Limb (tissue), 2 donors: ENCODE results near the gene TBX10.
"Not testable (repeated sequence)": the region's sequence is repeated elsewhere in the genome, so short reads cannot be mapped to it uniquely, and the experiment has no call there.

Source experiments
- DNase-seq, 2 donors: peaks; one replicate each; pipeline ENCODE4 v3.0.0-alpha.2; 2016; ENCODE audit errors: extremely low spot score in 2 of 2

TBX10 gene

DNA sequence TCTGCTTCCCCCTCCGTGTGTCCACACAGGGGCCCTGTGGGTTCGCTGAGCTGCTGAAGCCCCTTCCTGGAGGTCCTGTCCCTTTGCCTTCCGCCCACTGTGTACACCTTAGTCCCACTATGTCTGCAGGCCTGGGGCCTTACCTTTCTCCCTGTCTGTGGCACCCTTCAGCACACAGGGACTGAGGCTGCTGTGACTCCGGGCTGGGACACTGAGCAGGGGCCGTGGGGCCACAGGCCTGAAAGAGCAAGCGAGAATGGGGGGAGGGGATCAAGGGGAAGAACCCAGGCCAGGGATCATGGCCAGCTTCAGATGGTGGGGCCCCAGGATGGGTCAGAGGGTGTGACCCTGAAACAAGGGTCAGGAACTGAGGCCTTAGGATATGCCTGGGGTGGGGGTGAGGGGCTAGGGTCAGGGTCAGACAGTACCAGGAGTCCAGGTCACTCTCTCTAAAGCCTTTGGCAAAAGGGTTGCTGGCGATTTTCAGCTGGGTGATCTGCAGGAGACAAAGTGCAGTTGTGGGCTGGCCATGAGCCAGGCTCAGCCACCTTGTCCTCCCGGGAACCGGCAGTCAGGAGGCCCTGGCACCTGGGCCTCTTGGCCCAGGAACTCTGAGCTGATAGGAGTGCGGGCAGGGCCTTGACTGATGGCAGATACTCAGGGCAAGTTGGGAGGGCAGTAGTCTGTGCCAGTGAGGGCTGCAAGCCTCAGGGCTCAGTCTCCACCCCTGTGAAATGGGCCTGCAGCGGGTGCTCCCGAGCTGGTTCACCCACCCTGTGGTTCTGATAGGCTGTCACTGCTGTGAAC lies 7.2 kb downstream of the TBX10 start:
- DNase-seq: peak in 1 of 2 donors; percentile 27

DNA sequence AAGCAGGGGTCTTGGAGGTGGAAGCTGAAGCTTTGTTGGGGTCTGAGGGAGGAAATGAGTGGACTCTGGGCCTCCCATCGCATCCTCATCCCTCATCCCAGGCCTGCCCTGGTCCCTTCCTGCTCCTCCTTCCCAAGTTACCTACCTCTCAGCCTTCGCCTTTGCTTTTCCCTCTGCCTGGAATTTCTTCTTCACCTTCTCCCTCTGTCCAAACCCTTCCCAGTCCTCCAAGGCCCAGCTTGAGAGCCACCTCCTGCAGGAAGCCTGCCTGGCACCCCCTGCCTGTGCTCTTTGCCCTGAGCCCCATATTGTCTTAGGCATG lies 7.7 kb downstream of the TBX10 start:
- DNase-seq: no peak

DNA sequence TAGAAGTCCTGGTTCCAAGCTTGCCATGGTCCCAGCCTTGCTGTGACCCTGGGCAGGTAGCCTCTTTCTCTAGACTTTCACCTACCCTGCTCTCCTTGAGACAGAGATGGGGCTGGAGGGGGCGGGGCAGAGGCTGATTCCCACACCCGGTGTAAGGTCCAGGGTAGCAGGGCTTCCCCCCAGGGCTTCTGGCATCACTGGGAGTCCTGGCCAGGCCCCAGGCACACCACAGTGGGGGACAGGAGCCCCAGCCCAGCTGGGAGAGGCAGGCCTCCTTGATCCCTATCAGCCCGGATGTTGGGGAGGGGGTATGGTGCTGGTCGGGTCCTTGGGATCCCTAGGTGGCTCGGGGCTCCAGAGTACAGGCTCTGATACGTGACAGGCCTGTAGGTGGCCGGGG lies 8.2 kb downstream of the TBX10 start:
- peak in 1 of 2 donors; percentile 34 for DNase-seq

DNA sequence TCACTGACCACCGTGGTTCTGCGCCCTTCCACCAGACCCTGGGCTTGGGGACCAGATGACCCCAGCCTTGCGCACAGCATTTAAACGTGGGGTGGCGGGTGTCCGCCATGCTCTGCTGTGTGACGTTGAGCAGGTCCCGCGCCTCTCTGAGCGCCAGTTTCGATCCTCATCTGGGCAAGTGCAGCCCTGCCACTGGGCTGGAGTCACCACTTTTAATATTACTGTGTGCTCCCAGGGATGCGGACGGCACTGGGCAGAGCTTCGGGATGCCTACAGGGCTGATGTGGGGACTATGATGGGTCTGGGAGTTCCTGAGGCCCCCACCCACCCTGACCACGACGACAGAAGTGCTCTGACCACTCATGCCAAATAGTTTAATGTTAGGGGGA lies 8.6 kb downstream of the TBX10 start:
- DNase-seq: no peak

DNA sequence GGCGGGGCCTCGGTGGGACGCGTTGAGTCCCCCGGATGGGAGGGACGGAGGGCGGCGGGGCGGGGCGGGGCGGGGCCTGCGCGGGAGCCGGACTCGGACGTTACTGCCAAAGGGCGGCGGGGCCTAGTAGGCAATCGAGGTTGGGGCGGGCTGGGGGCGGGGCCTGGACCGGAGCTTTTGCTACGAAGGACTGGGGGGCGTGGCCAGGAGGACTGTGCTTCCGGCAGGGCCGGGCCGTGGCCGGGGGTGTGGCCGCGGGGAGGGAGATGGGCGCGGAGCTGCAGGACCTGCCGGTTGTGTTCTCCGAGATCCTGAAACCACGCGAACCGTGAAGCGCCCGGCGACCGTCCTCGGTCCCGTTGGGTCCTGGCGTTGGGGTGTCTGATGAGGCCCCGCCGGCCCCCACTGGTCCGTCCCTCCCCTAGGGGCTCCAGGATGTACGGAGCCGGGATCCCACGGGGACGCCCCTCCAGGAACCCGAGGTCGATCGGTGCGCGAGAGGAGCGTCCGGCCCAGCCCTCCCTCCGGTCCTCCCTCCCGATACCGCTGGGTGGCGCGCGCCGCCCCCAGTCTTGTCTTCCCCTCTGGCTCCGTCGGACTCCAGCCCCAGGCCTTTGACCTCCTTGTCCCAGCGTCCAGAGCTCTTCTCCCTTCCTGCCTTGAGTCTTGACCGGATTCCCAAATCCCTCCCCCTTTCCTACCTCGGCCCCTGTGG lies 9.2 kb downstream of the TBX10 start:
- peak; percentile 99 to 100 for DNase-seq

DNA sequence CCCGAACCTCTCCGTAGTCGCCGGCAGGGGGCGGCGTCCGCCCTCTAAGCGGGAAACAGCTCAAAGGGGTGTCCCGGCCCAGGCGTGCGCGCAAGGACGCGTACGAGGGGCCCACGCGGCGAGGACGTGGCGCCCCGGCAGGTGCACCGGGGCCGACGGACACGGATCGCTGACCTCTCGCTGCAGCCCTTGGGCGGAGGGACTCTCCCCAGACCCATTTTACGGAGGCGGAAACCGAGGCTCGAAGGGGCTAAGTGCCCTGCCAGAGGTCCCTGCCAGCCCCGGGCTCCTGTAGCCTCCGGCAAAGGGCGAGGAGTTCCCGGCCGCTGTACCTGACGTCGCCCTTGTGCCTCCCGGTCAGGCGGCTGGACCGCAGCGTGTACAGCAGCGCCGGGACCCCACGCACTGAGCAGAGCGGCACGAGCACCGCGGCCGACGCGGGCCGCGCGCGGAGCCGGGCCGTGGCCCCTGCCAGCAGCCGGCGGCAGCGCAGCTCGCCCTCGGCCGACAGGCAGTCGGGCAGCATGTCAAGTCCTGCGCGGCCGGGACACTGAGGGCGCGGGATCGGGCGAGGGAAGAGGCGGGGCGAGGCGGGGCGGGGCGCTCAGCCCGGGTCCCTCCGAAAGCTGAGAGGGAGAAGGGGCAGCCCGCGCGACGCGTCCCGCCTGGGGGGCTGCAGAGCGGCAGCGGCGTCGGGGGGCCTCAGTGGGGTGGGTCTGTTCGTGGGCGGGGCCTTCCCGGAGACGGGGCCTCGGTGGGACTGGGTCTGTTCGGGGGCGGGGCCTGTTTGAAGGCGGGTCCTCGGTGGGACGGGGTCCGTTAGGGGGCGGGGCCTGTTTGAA lies 10.0 kb downstream of the TBX10 start, which contains the start of gene NUDT8:
TSS of gene NUDT8 (minus strand) at position 552 of the 842 bp plus-strand sequence. CDS start at position 526, 26 bp downstream.
- peak; percentile 83 for DNase-seq

DNA sequence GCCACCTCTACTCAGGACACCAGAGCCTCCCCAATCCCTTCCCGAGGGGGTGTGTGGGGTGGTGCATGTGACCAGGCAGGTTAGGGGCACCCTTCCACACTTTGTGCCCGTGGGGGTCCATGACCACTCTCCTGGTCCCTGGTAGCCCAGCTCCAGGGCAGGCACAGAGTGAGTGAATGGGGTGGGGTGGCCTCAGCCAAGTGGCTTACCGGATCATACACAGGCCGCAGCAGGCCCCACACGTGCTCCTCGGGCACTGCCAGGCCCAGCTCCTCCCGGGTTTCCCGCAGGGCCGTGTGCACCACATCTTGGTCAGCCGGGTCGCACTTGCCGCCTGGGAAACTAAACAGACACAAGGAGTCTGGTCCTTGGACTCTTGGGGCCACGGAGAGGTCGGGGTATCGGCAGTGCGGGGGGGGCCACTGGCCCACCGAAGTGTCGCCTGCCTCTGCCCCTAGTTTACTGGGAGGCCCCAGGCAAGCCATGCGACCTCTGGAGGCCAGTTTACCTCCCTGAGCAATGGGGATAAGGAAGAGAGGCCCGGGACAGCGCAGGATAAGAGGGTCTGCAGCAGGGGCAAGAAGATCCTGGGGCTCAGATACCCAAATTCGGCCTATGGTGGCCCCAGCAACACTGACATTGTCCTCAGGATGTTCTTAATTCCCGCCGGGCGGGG lies 10.7 kb downstream of the TBX10 start:
- peak in 1 of 2 donors; percentile 49 for DNase-seq

DNA sequence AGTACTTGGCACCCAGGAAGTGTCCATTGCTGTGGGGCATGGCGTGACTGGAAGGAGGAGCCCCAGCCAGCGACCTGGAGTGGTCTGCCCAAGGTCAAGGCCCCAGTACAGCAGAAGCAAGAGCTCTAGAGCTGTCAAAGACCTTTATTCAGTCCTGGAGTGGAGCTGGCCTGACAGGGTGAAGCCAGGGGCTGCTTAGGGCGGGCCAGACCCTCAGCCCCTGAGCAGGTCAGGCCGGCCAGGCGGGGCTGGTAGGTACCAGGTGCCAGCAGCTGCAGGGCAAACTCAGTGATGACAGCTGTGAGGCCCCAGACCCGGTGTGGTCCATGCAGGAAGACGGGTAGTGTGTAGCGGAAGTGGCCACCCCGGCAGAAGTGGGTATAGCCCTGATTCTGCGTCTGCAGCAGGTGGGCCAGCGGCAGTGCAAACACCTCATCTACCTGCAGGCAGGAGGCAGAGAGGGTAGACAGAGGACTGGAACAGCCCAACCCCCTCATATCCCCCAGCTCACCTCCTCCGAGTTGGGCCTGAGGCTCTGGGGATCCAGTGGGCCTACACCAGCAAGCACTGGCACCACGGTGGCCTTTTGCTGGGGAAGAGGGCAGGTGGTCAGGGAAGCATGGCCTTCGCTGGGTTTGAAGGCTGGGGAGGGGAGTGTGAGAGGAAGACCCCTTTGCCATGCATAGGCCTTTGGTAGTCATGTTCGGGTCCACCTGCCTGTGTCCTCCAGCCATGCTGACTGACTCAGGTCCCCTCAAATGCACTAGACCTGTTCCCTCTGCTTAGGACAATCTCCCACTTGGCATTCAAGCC lies 11.5 kb downstream of the TBX10 start:
- DNase-seq: peak in 1 of 2 donors; percentile 31

DNA sequence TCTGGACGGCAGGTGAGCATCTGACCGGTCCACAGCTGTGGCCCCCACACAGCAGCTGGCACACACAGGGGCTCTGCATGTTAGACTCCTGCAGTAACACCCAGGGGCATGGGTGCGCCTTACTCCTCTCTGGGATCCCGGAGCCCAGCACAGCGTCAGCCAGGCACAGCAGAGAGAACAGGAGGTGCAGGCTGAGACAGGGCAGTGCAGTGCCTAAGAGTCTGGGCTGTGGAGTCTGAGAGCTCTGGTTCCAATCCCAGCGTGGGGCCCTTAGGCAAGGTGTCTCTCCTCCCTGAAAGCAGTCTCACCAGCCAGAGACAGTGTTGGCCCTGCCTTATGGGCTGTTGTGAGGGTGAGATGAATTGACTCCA lies 12.1 kb downstream of the TBX10 start:
- no peak for DNase-seq

DNA sequence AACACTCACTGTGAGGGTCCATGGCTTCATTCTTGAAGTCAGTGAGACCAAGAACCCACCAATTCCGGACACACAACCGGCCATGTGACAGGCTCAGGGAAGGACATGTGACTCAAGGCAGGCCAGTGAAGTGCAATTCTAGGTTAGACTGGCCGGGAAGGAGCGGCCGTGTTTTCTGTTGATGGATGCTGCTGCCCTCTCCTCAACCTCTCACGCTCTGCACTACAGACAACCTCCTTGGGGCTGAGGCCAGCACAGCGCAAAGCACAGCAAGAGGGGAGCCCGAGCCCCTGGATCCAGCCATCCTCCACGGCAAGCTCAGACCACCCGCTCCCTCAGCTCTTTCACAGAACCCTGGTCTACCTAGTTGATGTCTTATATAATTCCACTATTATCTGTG lies 12.6 kb downstream of the TBX10 start:
- DNase-seq: no peak

DNA sequence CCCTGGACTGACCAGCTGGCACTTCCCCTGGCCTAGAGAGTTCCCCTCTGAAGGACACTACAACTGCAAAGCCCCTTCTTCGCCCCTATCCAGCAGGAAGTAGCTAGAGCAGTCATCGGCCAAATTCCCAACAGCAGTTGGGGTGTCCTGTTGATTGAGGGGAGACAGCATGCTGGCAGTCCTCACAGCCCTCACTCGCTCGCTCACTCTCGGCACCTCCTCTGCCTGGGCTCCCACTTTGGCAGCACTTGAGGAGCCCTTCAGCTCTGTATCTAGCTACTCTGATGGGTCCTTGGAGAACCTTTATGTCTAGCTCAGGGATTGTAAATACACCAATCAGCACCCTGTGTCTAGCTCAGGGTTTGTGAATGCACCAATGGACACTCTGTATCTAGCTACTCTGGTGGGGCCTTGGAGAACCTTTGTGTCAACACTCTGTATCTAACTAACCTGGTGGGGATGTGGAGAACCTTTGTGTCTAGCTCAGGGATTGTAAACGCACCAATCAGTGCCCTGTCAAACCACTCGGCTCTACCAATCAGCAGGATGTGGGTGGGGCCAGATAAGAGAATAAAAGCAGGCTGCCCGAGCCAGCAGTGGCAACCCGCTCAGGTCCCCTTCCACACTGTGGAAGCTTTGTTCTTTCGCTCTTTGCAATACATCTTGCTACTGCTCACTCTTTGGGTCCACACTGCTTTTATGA lies 13.3 kb downstream of the TBX10 start:
- DNase-seq: not testable (repeated sequence)

DNA sequence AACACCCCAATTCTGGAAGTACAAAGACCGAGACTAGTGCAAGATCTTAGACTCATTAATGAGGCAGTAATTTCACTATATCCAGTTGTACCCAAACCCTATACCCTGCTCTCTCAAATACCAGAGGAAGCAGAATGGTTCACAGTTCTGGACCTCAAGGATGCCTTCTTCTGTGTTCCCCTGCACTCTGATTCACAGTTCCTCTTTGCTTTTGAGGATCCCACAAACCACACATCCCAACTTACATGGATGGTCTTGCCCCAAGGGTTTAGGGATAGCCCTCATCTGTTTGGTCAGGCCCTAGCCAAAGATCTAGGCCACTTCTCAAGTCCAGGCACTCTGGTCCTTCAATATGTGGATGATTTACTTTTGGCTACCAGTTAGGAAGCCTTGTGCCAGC lies 15.8 kb downstream of the TBX10 start:
- DNase-seq: not testable (repeated sequence)

DNA sequence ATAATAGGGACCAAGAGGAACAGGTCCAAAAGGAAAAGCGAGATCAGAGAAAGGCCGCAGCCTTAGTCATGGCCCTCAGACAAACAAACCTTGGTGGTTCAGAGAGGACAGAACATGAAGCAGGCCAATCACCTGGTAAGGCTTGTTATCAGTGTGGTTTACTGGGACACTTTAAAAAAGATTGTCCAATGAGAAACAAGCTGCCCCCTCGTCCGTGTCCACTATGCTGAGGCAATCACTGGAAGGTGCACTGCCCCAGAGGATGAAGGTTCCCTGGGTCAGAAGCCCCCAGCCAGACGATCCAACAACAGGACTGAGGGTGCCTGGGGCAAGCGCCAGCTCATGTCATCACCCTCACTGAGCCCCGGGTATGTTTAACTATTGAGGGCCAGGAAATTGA lies 16.7 kb downstream of the TBX10 start:
- DNase-seq: not testable (repeated sequence)

DNA sequence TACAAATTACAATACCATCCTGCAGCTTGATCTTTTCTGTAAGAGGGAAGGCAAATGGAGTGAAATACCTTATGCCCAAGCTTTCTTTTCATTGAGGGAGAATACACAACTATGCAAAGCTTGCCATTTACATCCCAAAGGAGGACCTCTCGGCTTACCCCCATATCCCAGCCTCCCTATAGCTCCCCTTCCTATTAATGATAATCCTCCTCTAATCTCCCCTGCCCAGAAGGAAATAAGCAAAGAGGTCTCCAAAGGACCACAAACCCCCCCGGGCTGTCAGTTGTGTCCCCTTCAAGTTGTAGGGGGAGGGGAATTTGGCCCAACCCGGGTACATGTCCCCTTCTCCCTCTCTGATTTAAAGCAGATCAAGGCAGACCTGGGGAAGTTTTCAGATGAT lies 17.6 kb downstream of the TBX10 start:
- not testable (repeated sequence) for DNase-seq

DNA sequence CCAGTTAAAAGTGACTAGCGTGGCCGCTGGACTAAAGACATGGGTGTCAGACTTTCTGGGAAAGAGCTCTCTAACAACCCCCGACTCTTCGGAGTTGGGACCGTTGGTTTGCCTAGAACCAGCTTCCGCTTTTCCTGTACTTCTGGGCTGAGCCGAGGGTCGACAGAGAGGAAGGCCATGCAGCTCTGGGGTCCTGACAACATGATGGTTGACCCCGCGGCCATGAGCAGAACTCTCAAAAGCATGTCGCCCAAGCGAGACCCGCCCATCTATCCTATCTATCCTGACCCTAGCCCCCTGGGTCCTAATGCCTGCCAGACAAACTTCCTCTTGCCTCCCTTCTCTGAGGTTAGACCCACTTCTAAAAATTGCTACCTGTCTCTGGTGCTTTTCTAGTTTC lies 18.9 kb downstream of the TBX10 start:
- not testable (repeated sequence) for DNase-seq

DNA sequence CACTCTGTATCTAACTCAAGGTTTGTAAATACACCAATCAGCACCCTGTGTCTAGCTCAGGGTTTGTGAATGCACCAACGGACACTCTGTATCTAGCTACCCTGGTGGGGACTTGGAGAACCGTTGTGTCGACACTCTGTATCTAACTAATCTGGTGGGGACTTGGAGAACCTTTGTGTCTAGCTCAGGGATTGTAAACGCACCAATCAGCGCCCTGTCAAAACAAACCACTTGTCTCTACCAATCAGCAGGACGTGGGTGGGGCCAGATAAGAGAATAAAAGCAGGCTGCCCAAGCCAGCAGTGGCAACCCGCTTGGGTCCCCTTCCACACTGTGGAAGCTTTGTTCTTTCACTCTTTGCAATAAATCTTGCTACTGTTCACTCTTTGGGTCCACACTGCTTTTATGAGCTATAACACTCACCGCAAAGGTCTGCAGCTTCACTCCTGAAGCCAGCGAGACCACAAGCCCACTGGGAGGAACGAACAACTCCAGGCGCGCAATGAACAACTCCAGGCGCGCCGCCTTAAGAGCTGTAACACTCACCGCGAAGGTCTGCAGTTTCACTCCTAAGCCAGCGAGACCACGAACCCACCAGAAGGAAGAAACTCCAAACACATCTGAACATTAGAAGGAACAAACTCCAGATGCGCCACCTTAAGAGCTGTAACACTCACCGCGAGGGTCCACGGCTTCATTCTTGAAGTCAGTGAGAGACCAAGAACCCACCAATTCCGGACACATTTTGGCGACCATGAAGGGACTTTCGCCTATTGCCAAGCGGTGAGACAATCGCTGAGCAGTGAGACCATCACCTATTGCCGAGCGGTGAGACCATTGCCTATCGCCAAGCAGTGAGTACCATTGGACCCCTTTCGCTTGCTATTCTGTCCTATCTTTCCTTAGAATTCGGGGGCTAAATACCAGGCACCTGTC lies 19.6 kb downstream of the TBX10 start:
- DNase-seq: not testable (repeated sequence)

DNA sequence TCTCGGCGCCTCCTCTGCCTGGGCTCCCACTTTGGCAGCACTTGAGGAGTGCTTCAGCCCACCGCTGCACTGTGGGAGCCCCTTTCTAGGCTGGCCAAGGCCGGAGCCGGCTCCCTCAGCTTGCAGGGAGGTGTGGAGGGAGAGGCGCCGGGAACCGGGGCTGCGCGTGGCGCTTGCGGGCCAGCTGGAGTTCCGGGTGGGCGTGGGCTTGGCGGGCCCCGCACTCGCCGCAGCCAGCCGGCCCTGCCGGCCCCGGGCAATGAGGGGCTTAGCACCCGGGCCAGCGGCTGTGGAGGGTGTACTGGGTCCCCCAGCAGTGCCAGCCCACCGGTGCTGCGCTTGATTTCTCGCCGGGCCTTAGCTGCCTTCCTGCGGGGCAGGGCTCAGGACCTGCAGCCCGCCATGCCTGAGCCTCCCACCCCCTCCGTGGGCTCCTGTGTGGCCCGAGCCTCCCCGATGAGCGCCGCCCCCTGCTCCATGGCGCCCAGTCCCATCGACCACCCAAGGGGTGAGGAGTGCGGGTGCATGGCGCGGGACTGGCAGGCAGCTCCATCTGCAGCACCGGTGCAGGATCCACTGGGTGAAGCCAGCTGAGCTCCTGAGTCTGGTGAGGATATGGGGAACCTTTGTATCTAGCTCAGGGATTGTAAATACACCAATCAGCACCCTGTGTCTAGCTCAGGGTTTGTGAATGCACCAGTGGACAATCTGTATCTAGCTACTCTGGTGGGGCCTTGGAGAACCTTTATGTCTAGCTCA lies 20.5 kb downstream of the TBX10 start:
- not testable (repeated sequence) for DNase-seq
